Measurements from ENCODE around the gene WDR17. TPM values are rescaled to one million over a fixed set of nuclear protein-coding genes. Genes with fewer than 3 reads are reported as not detected.
A peak's percentile ranks its signal among the peaks of the same experiment; 100 is the strongest.

Gene WDR17
- total RNA-seq, 4 donors from 2014 or later, result 0.57 to 6.7 (median 1.8) TPM

- TF ChIP-seq CTCF (IDR thresholded peaks at IDR 0.05) (no peak), POLR2A (IDR thresholded peaks at IDR 0.05) (no peak)
- H3K4me1 ChIP-seq, result no peaks in the 10 kb centered on the region
- DNase-seq, result no peak
- no peak overlapping the region for H3K27ac ChIP-seq
- no peaks in the 10 kb centered on the region for H3K36me3 ChIP-seq
- no peak overlapping the region for H3K4me3 ChIP-seq
- H3K9me3 ChIP-seq, result no peaks in the 10 kb centered on the region
- no peaks in the 10 kb centered on the region for H3K27me3 ChIP-seq
These were observed 157.9 kb downstream of the WDR17 start for GRCh38 chr4:176223561-176223960.

GRCh38 chr4:176226736-176227135 is 161.1 kb downstream of the WDR17 start:
- TF ChIP-seq CTCF (IDR thresholded peaks at IDR 0.05), result no peak
- TF ChIP-seq POLR2A (IDR thresholded peaks at IDR 0.05), result no peak
- H3K36me3 ChIP-seq, result no peaks in the 10 kb centered on the region
- DNase-seq, result no peak
- no peak overlapping the region for H3K4me3 ChIP-seq
- no peak overlapping the region for H3K27ac ChIP-seq
- no peaks in the 10 kb centered on the region for H3K9me3 ChIP-seq
- no peaks in the 10 kb centered on the region for H3K27me3 ChIP-seq
- no peaks in the 10 kb centered on the region for H3K4me1 ChIP-seq

- no peaks in the 10 kb centered on the region for H3K4me1 ChIP-seq
- no peaks in the 10 kb centered on the region for H3K27me3 ChIP-seq
- no peak overlapping the region for H3K4me3 ChIP-seq
- no peaks in the 10 kb centered on the region for H3K36me3 ChIP-seq
- no peak for DNase-seq
- peak overlapping the region in 1 of 4 donors; percentile 22 for H3K27ac ChIP-seq
- no peak for TF ChIP-seq CTCF (IDR thresholded peaks at IDR 0.05)
- TF ChIP-seq POLR2A (IDR thresholded peaks at IDR 0.05), result no peak
- H3K9me3 ChIP-seq, result no peaks in the 10 kb centered on the region
These were observed 164.0 kb downstream of the WDR17 start for GRCh38 chr4:176229645-176230044.

Small RNA genes lying within 50 kb of the gene (small RNA-seq; reads per million reads assigned to genes)
- 0 reads per million in 2 donors for gene RF00432

Other genes with a start within 250 kb of the WDR17 start
- not detected for gene SPATA4, start 129.7 kb downstream of the WDR17 start, total RNA-seq
- gene ASB5, start 203.4 kb downstream of the WDR17 start, total RNA-seq, result not detected

All from Peyer's patch (tissue), 4 donors.